Endothelial cell of umbilical vein (primary cell): Measurements from ENCODE around the gene TTLL4. TPM values are rescaled to one million over a fixed set of nuclear protein-coding genes. Genes with fewer than 3 reads are reported as not detected.

ENCODE experiments used
- BruUV-seq: library from RNA; stranded (reverse); fragments of 400-500 nt; replicated peaks from 2 replicates; lab custom pipeline; 2021; lab: Mats Ljungman, UMichigan
- CTCF ChIA-PET: fragments of 300-600, 350-600 bp; sonication (Branson Sonifier 250); formaldehyde crosslinking; loops from one replicate; lab custom pipeline; 2021; ENCODE audit warnings: antibody characterized with exemption, inconsistent platforms; lab: Charles Lee
- POLR2A ChIA-PET: fragments of 300-600, 350-600 bp; sonication (Branson Sonifier 250); formaldehyde crosslinking; loops from one replicate; lab custom pipeline; 2021; ENCODE audit warnings: antibody characterized with exemption, inconsistent platforms; lab: Charles Lee
- DNase-seq: peaks from one replicate; pipeline ENCODE4 v3.0.0-alpha.2; 2011; ENCODE audit warnings: low read depth, low spot score
- FAIRE-seq: peaks from 2 replicates; lab custom pipeline; 2011; peaks lifted over from hg19 to GRCh38; lab: Jason Lieb, UNC
- H2AFZ ChIP-seq: 2 replicates; pipeline ENCODE4 v1.6.0; 2012; ENCODE audit warnings: low read depth, low read length, control low read depth, inconsistent platforms
- H3K27ac ChIP-seq: 2 replicates; pipeline ENCODE4 v1.5.1; 2011; ENCODE audit warnings: low read depth, mild to moderate bottlenecking, control low read depth, low read length, moderate library complexity; ENCODE audit not compliant: insufficient read depth
- H3K27me3 ChIP-seq, 2 experiments: 2 replicates each; pipeline versions ENCODE4 v1.6.0 to v1.6.1; 2011; ENCODE audit warnings: low read length in 2 of 2, mixed read lengths in 1 of 2; ENCODE audit not compliant: control insufficient read depth in 2 of 2, insufficient read depth in 2 of 2
- H3K36me3 ChIP-seq, 2 experiments: 2 replicates in 1 of 2; 3 replicates in 1 of 2; pipeline ENCODE4 v1.5.1; 2011; ENCODE audit warnings: low read length in 2 of 2, mild to moderate bottlenecking in 1 of 2, moderate library complexity in 1 of 2; ENCODE audit not compliant: control insufficient read depth in 2 of 2, insufficient read depth in 2 of 2; ENCODE audit errors: extremely low read depth in 1 of 2
- H3K4me1 ChIP-seq: 3 replicates; pipeline ENCODE4 v1.5.1; 2011; ENCODE audit warnings: mild to moderate bottlenecking, low read length; ENCODE audit not compliant: control insufficient read depth, insufficient read depth; ENCODE audit errors: extremely low read depth
- H3K4me2 ChIP-seq: 2 replicates; pipeline ENCODE4 v1.6.1; 2011; ENCODE audit warnings: low read length, control low read depth, mixed read lengths; ENCODE audit not compliant: insufficient read depth
- H3K4me3 ChIP-seq, 3 experiments: fragments of 200-600 bp in 1 of 3; sonication (generic), shearing (Covaris generic) in 1 of 3; replicated peaks in 1 of 3; 2 replicates each; pipeline ENCODE4 v1.5.1; 2011 to 2016; ENCODE audit warnings: control low read depth in 3 of 3, low read length in 3 of 3, mild to moderate bottlenecking in 2 of 3, inconsistent platforms in 1 of 3, low read depth in 1 of 3, moderate library complexity in 1 of 3; ENCODE audit not compliant: insufficient read depth in 1 of 3
- H3K79me2 ChIP-seq: 2 replicates; pipeline ENCODE4 v1.6.0; 2012; ENCODE audit warnings: low read length, inconsistent platforms; ENCODE audit not compliant: control insufficient read depth, insufficient read depth
- H3K9ac ChIP-seq: replicated peaks from 2 replicates; pipeline ENCODE3; 2011; ENCODE audit warnings: low read length, control low read depth; ENCODE audit not compliant: insufficient read depth; ENCODE audit errors: extremely low read depth
- H3K9me1 ChIP-seq: replicated peaks from 3 replicates; pipeline ENCODE4 v1.6.0; 2011; ENCODE audit warnings: mild to moderate bottlenecking, low read length; ENCODE audit not compliant: control insufficient read depth, insufficient read depth; ENCODE audit errors: extremely low read depth
- H3K9me3 ChIP-seq: replicated peaks from 2 replicates; pipeline ENCODE4 v1.5.1; 2012; ENCODE audit warnings: low read length, inconsistent platforms; ENCODE audit not compliant: control insufficient read depth, insufficient read depth
- H4K20me1 ChIP-seq: replicated peaks from 2 replicates; pipeline ENCODE3; 2011; ENCODE audit warnings: mild to moderate bottlenecking, low read length; ENCODE audit not compliant: control insufficient read depth, insufficient read depth; ENCODE audit errors: extremely low read depth
- CTCF ChIP-seq, 2 donors: IDR thresholded peaks; 1 replicate in 1 of 2; 2 replicates in 1 of 2; pipeline ENCODE4 v1.5.1; 2011; ENCODE audit warnings: low read length in 2 of 2, mild to moderate bottlenecking in 2 of 2, moderate library complexity in 2 of 2, control low read depth in 1 of 2, inconsistent platforms in 1 of 2, low read depth in 1 of 2; ENCODE audit not compliant: insufficient read depth in 1 of 2; ENCODE audit errors: extremely low read depth in 1 of 2
- EZH2 ChIP-seq: IDR thresholded peaks from 2 replicates; pipeline ENCODE4 v1.6.1; 2012; ENCODE audit warnings: borderline replicate concordance, low read depth, mild to moderate bottlenecking, moderate library complexity, low read length, inconsistent platforms; ENCODE audit not compliant: severe bottlenecking
- FOS ChIP-seq: IDR thresholded peaks from 2 replicates; pipeline ENCODE4 v1.6.1; 2011; ENCODE audit warnings: mild to moderate bottlenecking, low read length, moderate library complexity, borderline replicate concordance; ENCODE audit not compliant: insufficient read depth
- GATA2 ChIP-seq: IDR thresholded peaks from 2 replicates; pipeline ENCODE4 v1.7.0; 2011; ENCODE audit warnings: low read depth, mild to moderate bottlenecking, moderate library complexity, mixed read lengths, low read length; ENCODE audit not compliant: insufficient read length, insufficient read depth
- JUN ChIP-seq: IDR thresholded peaks from 2 replicates; pipeline ENCODE4 v1.6.1; 2011; ENCODE audit warnings: borderline replicate concordance, low read depth; ENCODE audit not compliant: insufficient read length, insufficient read depth
- MAX ChIP-seq: IDR thresholded peaks from 2 replicates; pipeline ENCODE4 v1.6.1; 2011; ENCODE audit not compliant: insufficient read depth, insufficient read length
- MYC ChIP-seq: IDR thresholded peaks from one replicate; pipeline ENCODE4 v1.6.1; 2011; ENCODE audit warnings: mild to moderate bottlenecking, low read depth, low read length
- POLR2A ChIP-seq: IDR thresholded peaks from 2 replicates; pipeline ENCODE4 v1.6.1; 2012; ENCODE audit warnings: low read depth, mild to moderate bottlenecking, control low read depth, low read length
- POLR2AphosphoS5 ChIP-seq: IDR thresholded peaks from 2 replicates; pipeline ENCODE4 v1.6.1; 2012; ENCODE audit warnings: low read depth, mild to moderate bottlenecking, control low read depth, low read length, moderate library complexity; ENCODE audit not compliant: insufficient read depth
- dilution Hi-C: fragments of 300-500 bp; cut with MboI; formaldehyde crosslinking; loops from one replicate; pipeline ENCODE4 v1.15.0; 2019; ENCODE audit warnings: low sequenced_read_pairs; ENCODE audit not compliant: extremely low pct_ligation_motif_present
- intact Hi-C: fragments of 100-400 bp; cut with micrococcal nuclease; formaldehyde crosslinking; loops from one replicate; pipeline ENCODE4 v1.10.0; 2022
- polyA plus RNA-seq, 4 experiments: library from polyadenylated mRNA; depleted of rRNA in 3 of 4; stranded (reverse) in 3 of 4; unstranded in 1 of 4; fragments of >200 nt; gene quantifications; 2 replicates each; pipeline versions ENCODE4 v1.2.1 to v1.2.3, GENCODE V29; 2011 to 2012; ENCODE audit warnings: missing spikeins in 1 of 4
- total RNA-seq: library from RNA; stranded (reverse); gene quantifications from 2 replicates; pipeline ENCODE4 v1.2.3, GENCODE V29; 2021

The TTLL4 gene
- total and polyA plus RNA-seq, 2 donors (not counting 3 experiments of a cell fraction or from before 2014, with no cell fraction given), result 26.7 to 45.0 TPM

- Histone ChIP-seq H3K9me3 (no peaks in the 10 kb centered on the region), H3K79me2 (no peaks in the 10 kb centered on the region), H3K4me3 (no peak overlapping the region), H3K9ac (no peak overlapping the region), H3K4me1 (no peaks in the 10 kb centered on the region), H3K27me3 (no peaks in the 10 kb centered on the region), H3K27ac (no peak overlapping the region), H4K20me1 (no peaks in the 10 kb centered on the region), H2AFZ (no peak overlapping the region), H3K36me3 (peaks cover 20 to 34% of the 10 kb centered on the region in 2 experiments), H3K9me1 (no peaks in the 10 kb centered on the region), H3K4me2 (no peak overlapping the region)
- BruUV-seq, result no TSS peak
- TF ChIP-seq EZH2 (no peak), MAX (no peak), FOS (no peak), MYC (no peak), POLR2A (no peak), JUN (no peak), GATA2 (no peak), CTCF (IDR thresholded peaks at IDR 0.05; ENCODE audit: extremely low read depth in 1 of 2, insufficient read depth in 1 of 2, low read depth in 1 of 2, low read length in 2 of 2) (no peak), POLR2AphosphoS5 (no peak)
- FAIRE-seq (no peak), DNase-seq (no peak)
- intact Hi-C loops, result no loop called here
- ChIA-PET POLR2A (no interaction called here), CTCF (interaction anchor here (1.0 to 4.2 kb wide), 6 partner anchors 10 to 102 kb away, joined by 3 to 26 read pairs (median 4); no protein-coding TSS in a partner anchor)
- dilution Hi-C loops, result no loop called here
Measured at GRCh38 chr2:218745559-218746469, 35.2 kb downstream of the TTLL4 start.
